ENCODE measurements around the gene TBC1D5. TPM values are rescaled to one million over a fixed set of nuclear protein-coding genes. Genes with fewer than 3 reads are reported as not detected.

TBC1D5 gene
- total and polyA plus RNA-seq, 2 of the 8 experiments (the other 6 are each of a cell fraction or from before 2014, with no cell fraction given), result 11.0 to 22.9 TPM

- Histone ChIP-seq H3K4me3 (ENCODE audit: extremely low read depth in 1 of 4, insufficient read depth in 2 of 4, low read depth in 3 of 4, low read length in 4 of 4) (no peak overlapping the region), H3K4me2 (ENCODE audit: insufficient read depth in 1 of 2, low read depth in 2 of 2, low read length in 2 of 2) (no peak overlapping the region), H3K79me1 (ENCODE audit: low read depth, low read length) (no peaks in the 10 kb centered on the region), H2BK5ac (ENCODE audit: low read depth, low read length) (no peak overlapping the region), H2BK12ac (ENCODE audit: low read depth, low read length) (no peak overlapping the region), H3K23ac (ENCODE audit: insufficient read length) (no peak overlapping the region), H3K14ac (ENCODE audit: insufficient read length) (no peak overlapping the region), H2BK15ac (ENCODE audit: low read length) (no peak overlapping the region), H3K4ac (replicated peaks; ENCODE audit: insufficient read length, low read depth, low read length) (no peak overlapping the region), H3K56ac (replicated peaks; ENCODE audit: insufficient read length, low read depth, low read length) (no peak overlapping the region), H2BK120ac (replicated peaks; ENCODE audit: low read depth, low read length) (no peak overlapping the region), H2BK20ac (ENCODE audit: low read length) (no peak overlapping the region), H4K8ac (ENCODE audit: extremely low read depth, insufficient read depth, low read length) (no peak overlapping the region), H2AFZ (ENCODE audit: low read length) (peak overlapping the region; percentile 70; the same call in 1 of the 2 replicates), H4K5ac (ENCODE audit: insufficient read length, low read depth, low read length) (no peak overlapping the region), H4K20me1 (replicated peaks in 1 of 2; ENCODE audit: control insufficient read depth in 1 of 2, insufficient read depth in 2 of 2, low read length in 2 of 2) (no peaks in the 10 kb centered on the region), H3K79me2 (ENCODE audit: control insufficient read depth in 1 of 2, insufficient read depth in 2 of 2, low read length in 2 of 2) (no peaks in the 10 kb centered on the region), H3K4me1 (replicated peaks in 1 of 4; ENCODE audit: control insufficient read depth in 3 of 4, insufficient read depth in 4 of 4, low read length in 3 of 4) (no peaks in the 10 kb centered on the region), H2AK5ac (ENCODE audit: low read depth, low read length) (no peak overlapping the region), H4K91ac (replicated peaks; ENCODE audit: insufficient read length, low read length) (no peak overlapping the region), H3K27ac (ENCODE audit: low read depth, low read length) (no peak overlapping the region), H3K9me3 (ENCODE audit: insufficient read depth in 2 of 2, low read depth in 1 of 2, low read length in 1 of 2) (no peaks in the 10 kb centered on the region), H3K9ac (replicated peaks in 1 of 4; ENCODE audit: extremely low read depth in 1 of 4, low read depth in 3 of 4, low read length in 3 of 4) (no peak overlapping the region), H3K23me2 (ENCODE audit: low read depth, low read length) (no peaks in the 10 kb centered on the region), H3K27me3 (replicated peaks in 1 of 4; ENCODE audit: control insufficient read depth in 3 of 4, extremely low read depth in 1 of 4, insufficient read depth in 3 of 4, low read length in 3 of 4) (no peaks in the 10 kb centered on the region), H3K36me3 (ENCODE audit: control insufficient read depth in 2 of 4, insufficient read depth in 4 of 4, low read length in 3 of 4) (no peaks in the 10 kb centered on the region), H3K18ac (ENCODE audit: extremely low read depth, low read length) (no peak overlapping the region)
- TF ChIP-seq FOSL1 (IDR thresholded peaks at IDR 0.05; ENCODE audit: insufficient read depth, low read depth, low read length) (no peak), HDAC6 (IDR thresholded peaks at IDR 0.05; ENCODE audit: low read depth, low read length) (no peak), ZNF274 (IDR thresholded peaks at IDR 0.05; ENCODE audit: borderline replicate concordance, extremely low read depth, low read length) (no peak), HDAC2 (IDR thresholded peaks at IDR 0.05; ENCODE audit: borderline replicate concordance in 1 of 2, low read depth in 2 of 2, low read length in 2 of 2) (no peak), PHF8 (conservative IDR thresholded peaks at IDR 0.05; ENCODE audit: low read depth, low read length) (no peak), TBP (IDR thresholded peaks at IDR 0.05; ENCODE audit: low read depth, low read length) (no peak), SAP30 (IDR thresholded peaks at IDR 0.05; ENCODE audit: insufficient read depth, insufficient replicate concordance, low read length) (no peak), CTBP2 (IDR thresholded peaks at IDR 0.05; ENCODE audit: borderline replicate concordance, insufficient read depth, insufficient read length, low read length) (no peak), SIN3A (conservative IDR thresholded peaks at IDR 0.05 in 1 of 2, IDR thresholded peaks at IDR 0.05 in 1 of 2; ENCODE audit: low read depth in 1 of 2, low read length in 2 of 2) (no peak), POLR2AphosphoS5 (IDR thresholded peaks at IDR 0.05; ENCODE audit: low read depth, low read length) (no peak), TCF12 (IDR thresholded peaks at IDR 0.05; ENCODE audit: low read depth, low read length) (no peak)
- 79% methylated on average over 2 of the region's 2 CpGs; no CpG with 5 or more reads in 1 of the 2 experiments for WGBS, 2 experiments (ENCODE audit: extremely low coverage in 1 of 2, insufficient coverage in 1 of 2, insufficient read length in 1 of 2, insufficient replicate concordance in 2 of 2, low coverage in 1 of 2, low lambda C conversion rate in 2 of 2, missing lambda C conversion rate in 1 of 2)
- ChIA-PET POLR2A (ENCODE audit: partially characterized antibody) (interaction anchor here (0.8 to 1.3 kb wide), 2 partner anchors 10 to 11 kb away, joined by 3 read pairs; partner anchors contain the start of gene TBC1D5), CTCF (ENCODE audit: partially characterized antibody) (no interaction called here)
- DNase-seq (ENCODE audit: low read depth in 1 of 2, low spot score in 2 of 2) (no peak), FAIRE-seq (no peak)
These were observed 10.0 kb upstream of the TBC1D5 start for GRCh38 chr3:17752436-17752835.
